Measurements from ENCODE around the gene TICRR. TPM values are rescaled to one million over a fixed set of nuclear protein-coding genes. Genes with fewer than 3 reads are reported as not detected.

The TICRR gene
- total and polyA plus RNA-seq, 2 of the 13 experiments (the other 11 are each of a cell fraction or from before 2014, with no cell fraction given), result 4.1 to 14.3 TPM

- TF ChIP-seq PBX3 (CRISPR knock-in tag; IDR thresholded peaks at IDR 0.05; ENCODE audit: borderline replicate concordance) (no peak), NR2C2 (CRISPR knock-in tag; IDR thresholded peaks at IDR 0.05; ENCODE audit: borderline replicate concordance) (no peak), MIER2 (CRISPR knock-in tag; IDR thresholded peaks at IDR 0.05) (no peak), RFX5 (IDR thresholded peaks at IDR 0.05; ENCODE audit: low read depth, low read length) (no peak), ZNF564 (CRISPR knock-in tag; IDR thresholded peaks at IDR 0.05) (no peak), NPAS2 (CRISPR knock-in tag; IDR thresholded peaks at IDR 0.05; ENCODE audit: borderline replicate concordance) (no peak), ZNF44 (CRISPR knock-in tag; IDR thresholded peaks at IDR 0.05) (no peak), NFKBIZ (CRISPR knock-in tag; IDR thresholded peaks at IDR 0.05) (no peak), RFXANK (CRISPR knock-in tag; IDR thresholded peaks at IDR 0.05) (no peak), ZC3H4 (CRISPR knock-in tag; IDR thresholded peaks at IDR 0.05; ENCODE audit: borderline replicate concordance) (no peak), DNMT1 (CRISPR knock-in tag; IDR thresholded peaks at IDR 0.05) (no peak), MTF1 (CRISPR knock-in tag; IDR thresholded peaks at IDR 0.05) (no peak), AKAP8 (CRISPR knock-in tag; IDR thresholded peaks at IDR 0.05) (no peak), ZBTB42 (CRISPR knock-in tag; IDR thresholded peaks at IDR 0.05) (no peak), KMT2A (CRISPR knock-in tag; IDR thresholded peaks at IDR 0.05) (peak; percentile 65), ZNF12 (CRISPR knock-in tag; IDR thresholded peaks at IDR 0.05) (no peak), SMC3 (IDR thresholded peaks at IDR 0.05; ENCODE audit: low read length) (no peak), ZNF737 (CRISPR knock-in tag; IDR thresholded peaks at IDR 0.05; ENCODE audit: borderline replicate concordance) (no peak)
- TF ChIP-seq, protein P1, sequence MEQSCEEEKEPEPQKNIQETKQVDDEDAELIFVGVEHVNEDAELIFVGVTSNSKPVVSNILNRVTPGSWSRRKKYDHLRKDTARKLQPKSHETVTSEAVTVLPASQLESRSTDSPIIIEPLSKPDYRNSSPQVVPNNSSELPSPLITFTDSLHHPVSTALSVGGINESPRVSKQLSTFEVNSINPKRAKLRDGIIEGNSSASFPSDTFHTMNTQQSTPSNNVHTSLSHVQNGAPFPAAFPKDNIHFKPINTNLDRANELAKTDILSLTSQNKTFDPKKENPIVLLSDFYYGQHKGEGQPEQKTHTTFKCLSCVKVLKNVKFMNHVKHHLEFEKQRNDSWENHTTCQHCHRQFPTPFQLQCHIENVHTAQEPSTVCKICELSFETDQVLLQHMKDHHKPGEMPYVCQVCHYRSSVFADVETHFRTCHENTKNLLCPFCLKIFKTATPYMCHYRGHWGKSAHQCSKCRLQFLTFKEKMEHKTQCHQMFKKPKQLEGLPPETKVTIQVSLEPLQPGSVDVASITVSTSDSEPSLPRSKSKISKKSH (CRISPR knock-in tag; IDR thresholded peaks at IDR 0.05; ENCODE audit: borderline replicate concordance), result 0 out of 2 replicates have a peak, but pooled peaks have one; percentile 20
- TF ChIP-seq, protein P2, sequence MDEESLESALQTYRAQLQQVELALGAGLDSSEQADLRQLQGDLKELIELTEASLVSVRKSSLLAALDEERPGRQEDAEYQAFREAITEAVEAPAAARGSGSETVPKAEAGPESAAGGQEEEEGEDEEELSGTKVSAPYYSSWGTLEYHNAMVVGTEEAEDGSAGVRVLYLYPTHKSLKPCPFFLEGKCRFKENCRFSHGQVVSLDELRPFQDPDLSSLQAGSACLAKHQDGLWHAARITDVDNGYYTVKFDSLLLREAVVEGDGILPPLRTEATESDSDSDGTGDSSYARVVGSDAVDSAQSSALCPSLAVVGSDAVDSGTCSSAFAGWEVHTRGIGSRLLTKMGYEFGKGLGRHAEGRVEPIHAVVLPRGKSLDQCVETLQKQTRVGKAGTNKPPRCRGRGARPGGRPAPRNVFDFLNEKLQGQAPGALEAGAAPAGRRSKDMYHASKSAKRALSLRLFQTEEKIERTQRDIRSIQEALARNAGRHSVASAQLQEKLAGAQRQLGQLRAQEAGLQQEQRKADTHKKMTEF (CRISPR knock-in tag; IDR thresholded peaks at IDR 0.05), result no peak
- TF ChIP-seq, protein P3, sequence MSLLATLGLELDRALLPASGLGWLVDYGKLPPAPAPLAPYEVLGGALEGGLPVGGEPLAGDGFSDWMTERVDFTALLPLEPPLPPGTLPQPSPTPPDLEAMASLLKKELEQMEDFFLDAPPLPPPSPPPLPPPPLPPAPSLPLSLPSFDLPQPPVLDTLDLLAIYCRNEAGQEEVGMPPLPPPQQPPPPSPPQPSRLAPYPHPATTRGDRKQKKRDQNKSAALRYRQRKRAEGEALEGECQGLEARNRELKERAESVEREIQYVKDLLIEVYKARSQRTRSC (CRISPR knock-in tag; IDR thresholded peaks at IDR 0.05; ENCODE audit: low read depth), result no peak
- TF ChIP-seq, protein P4, sequence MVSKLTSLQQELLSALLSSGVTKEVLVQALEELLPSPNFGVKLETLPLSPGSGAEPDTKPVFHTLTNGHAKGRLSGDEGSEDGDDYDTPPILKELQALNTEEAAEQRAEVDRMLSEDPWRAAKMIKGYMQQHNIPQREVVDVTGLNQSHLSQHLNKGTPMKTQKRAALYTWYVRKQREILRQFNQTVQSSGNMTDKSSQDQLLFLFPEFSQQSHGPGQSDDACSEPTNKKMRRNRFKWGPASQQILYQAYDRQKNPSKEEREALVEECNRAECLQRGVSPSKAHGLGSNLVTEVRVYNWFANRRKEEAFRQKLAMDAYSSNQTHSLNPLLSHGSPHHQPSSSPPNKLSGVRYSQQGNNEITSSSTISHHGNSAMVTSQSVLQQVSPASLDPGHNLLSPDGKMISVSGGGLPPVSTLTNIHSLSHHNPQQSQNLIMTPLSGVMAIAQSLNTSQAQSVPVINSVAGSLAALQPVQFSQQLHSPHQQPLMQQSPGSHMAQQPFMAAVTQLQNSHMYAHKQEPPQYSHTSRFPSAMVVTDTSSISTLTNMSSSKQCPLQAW (CRISPR knock-in tag; IDR thresholded peaks at IDR 0.05), result no peak
- TF ChIP-seq, protein P5, sequence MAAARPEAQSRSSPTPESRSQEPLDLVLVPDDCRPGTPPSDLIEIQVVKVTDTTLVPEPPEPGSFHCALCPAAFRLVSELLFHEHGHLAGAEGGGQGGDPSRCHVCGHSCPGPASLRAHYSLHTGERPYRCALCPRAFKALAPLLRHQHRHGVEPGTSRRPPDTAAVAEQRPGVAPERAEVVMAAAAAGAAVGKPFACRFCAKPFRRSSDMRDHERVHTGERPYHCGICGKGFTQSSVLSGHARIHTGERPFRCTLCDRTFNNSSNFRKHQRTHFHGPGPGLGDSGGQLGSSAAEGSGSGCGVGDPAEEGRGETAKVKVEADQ (CRISPR knock-in tag; IDR thresholded peaks at IDR 0.05; ENCODE audit: borderline replicate concordance), result no peak; the same call in 1 of the 2 replicates
Measured at GRCh38 chr15:89575656-89576416, 567 bp downstream of the TICRR start (continued).
